Astrocyte (in vitro differentiated cells and primary cell): ENCODE measurements around the gene RALGPS1. TPM values are rescaled to one million over a fixed set of nuclear protein-coding genes. Genes with fewer than 3 reads are reported as not detected.
A peak's percentile ranks its signal among the peaks of the same experiment; 100 is the strongest.

Experiments used
- DNase-seq: peaks from one replicate; pipeline ENCODE4 v3.0.0-alpha.2; 2010; ENCODE audit warnings: low read depth
- FAIRE-seq: peaks from 2 replicates; lab custom pipeline; 2011; peaks lifted over from hg19 to GRCh38; lab: Jason Lieb, UNC
- H2AFZ ChIP-seq: 2 replicates; pipeline ENCODE4 v1.6.0; 2012; ENCODE audit warnings: low read depth, low read length, inconsistent platforms
- H3K27ac ChIP-seq: 2 replicates; pipeline ENCODE4 v1.5.1; 2011; ENCODE audit warnings: low read depth, low read length, inconsistent platforms
- H3K27me3 ChIP-seq: 2 replicates; pipeline ENCODE4 v1.6.0; 2011; ENCODE audit warnings: low read length, inconsistent platforms; ENCODE audit not compliant: insufficient read depth
- H3K36me3 ChIP-seq: 2 replicates; pipeline ENCODE4 v1.5.1; 2011; ENCODE audit warnings: low read length, inconsistent platforms; ENCODE audit not compliant: insufficient read depth
- H3K4me1 ChIP-seq: 2 replicates; pipeline ENCODE4 v1.5.1; 2011; ENCODE audit warnings: low read length, inconsistent platforms; ENCODE audit not compliant: insufficient read depth
- H3K4me2 ChIP-seq: 2 replicates; pipeline ENCODE4 v1.6.0; 2012; ENCODE audit warnings: low read length, inconsistent platforms
- H3K4me3 ChIP-seq: 2 replicates; pipeline ENCODE4 v1.5.1; 2011; ENCODE audit warnings: low read depth, mild to moderate bottlenecking, low read length, inconsistent platforms; ENCODE audit not compliant: insufficient read depth
- H3K79me2 ChIP-seq: 2 replicates; pipeline ENCODE4 v1.6.0; 2012; ENCODE audit warnings: mild to moderate bottlenecking, low read length, inconsistent platforms; ENCODE audit not compliant: insufficient read depth
- H3K9ac ChIP-seq: 2 replicates; pipeline ENCODE4 v1.6.0; 2012; ENCODE audit warnings: mild to moderate bottlenecking, low read length, inconsistent platforms
- H3K9me3 ChIP-seq: 2 replicates; pipeline ENCODE4 v1.5.1; 2012; ENCODE audit warnings: low read depth, mild to moderate bottlenecking, low read length, inconsistent platforms; ENCODE audit not compliant: insufficient read depth
- H4K20me1 ChIP-seq: 2 replicates; pipeline ENCODE4 v1.6.0; 2012; ENCODE audit warnings: low read length, inconsistent platforms; ENCODE audit not compliant: insufficient read depth
- H3K27ac Mint-ChIP-seq: one replicate; pipeline ENCODE4 v1.8.0; 2021; ENCODE audit warnings: mild to moderate bottlenecking, mixed read lengths; ENCODE audit not compliant: unreplicated experiment
- H3K27me3 Mint-ChIP-seq: one replicate; pipeline ENCODE4 v1.8.0; 2021; ENCODE audit warnings: low read depth, mixed read lengths; ENCODE audit not compliant: unreplicated experiment
- H3K36me3 Mint-ChIP-seq: one replicate; pipeline ENCODE4 v1.8.0; 2021; ENCODE audit warnings: low read depth, mixed read lengths; ENCODE audit not compliant: unreplicated experiment
- H3K4me1 Mint-ChIP-seq: one replicate; pipeline ENCODE4 v1.8.0; 2021; ENCODE audit warnings: low read depth, mixed read lengths; ENCODE audit not compliant: unreplicated experiment
- H3K4me3 Mint-ChIP-seq: one replicate; pipeline ENCODE4 v1.8.0; 2021; ENCODE audit warnings: mild to moderate bottlenecking, moderate library complexity, mixed read lengths; ENCODE audit not compliant: unreplicated experiment
- H3K9me3 Mint-ChIP-seq: one replicate; pipeline ENCODE4 v1.8.0; 2021; ENCODE audit warnings: mild to moderate bottlenecking, mixed read lengths; ENCODE audit not compliant: unreplicated experiment
- CTCF ChIP-seq: IDR thresholded peaks from 2 replicates; pipeline ENCODE4 v1.5.1; 2011; ENCODE audit warnings: low read depth, mild to moderate bottlenecking, inconsistent platforms, low read length, moderate library complexity; ENCODE audit not compliant: insufficient read depth
- EZH2 ChIP-seq: IDR thresholded peaks from 2 replicates; pipeline ENCODE4 v1.6.1; 2012; ENCODE audit warnings: mild to moderate bottlenecking, low read length, inconsistent platforms; ENCODE audit not compliant: insufficient read depth
- total RNA-seq: library from RNA; stranded (reverse); gene quantifications from 2 replicates; pipeline ENCODE4 v1.2.1, GENCODE V29; 2021

RALGPS1 gene
- total RNA-seq, 1 donor from 2014 or later, result 2.8 TPM

- Histone ChIP-seq H3K4me1 (peaks cover 25% of the 10 kb centered on the region), H3K79me2 (no peaks in the 10 kb centered on the region), H3K4me2 (no peak overlapping the region), H3K27ac (no peak overlapping the region), H3K4me3 (no peak overlapping the region), H4K20me1 (no peaks in the 10 kb centered on the region), H3K9me3 (no peaks in the 10 kb centered on the region), H3K36me3 (no peaks in the 10 kb centered on the region), H3K9ac (no peak overlapping the region), H3K27me3 (peaks cover 5% of the 10 kb centered on the region), H2AFZ (no peak overlapping the region)
- peaks cover 16% of the 10 kb centered on the region for H3K4me1 Mint-ChIP-seq
- no peak for TF ChIP-seq EZH2
- no peak for TF ChIP-seq CTCF
- no peak overlapping the region for H3K27ac Mint-ChIP-seq
- peaks cover 5% of the 10 kb centered on the region for H3K9me3 Mint-ChIP-seq
- H3K27me3 Mint-ChIP-seq, result peaks cover 12% of the 10 kb centered on the region
- FAIRE-seq, result no peak
- H3K36me3 Mint-ChIP-seq, result peaks cover 2% of the 10 kb centered on the region
- peak overlapping the region; percentile 8 for H3K4me3 Mint-ChIP-seq
- no peak for DNase-seq
These were observed 269.4 kb downstream of the RALGPS1 start for GRCh38 chr9:127183814-127184582.

GRCh38 chr9:127184641-127185040, 270.1 kb downstream of the RALGPS1 start:
- Histone ChIP-seq H3K27me3 (peaks cover 3% of the 10 kb centered on the region), H3K79me2 (no peaks in the 10 kb centered on the region), H3K27ac (no peak overlapping the region), H3K9me3 (no peaks in the 10 kb centered on the region), H3K9ac (no peak overlapping the region), H2AFZ (no peak overlapping the region), H3K4me3 (no peak overlapping the region), H3K4me2 (no peak overlapping the region), H4K20me1 (no peaks in the 10 kb centered on the region), H3K36me3 (no peaks in the 10 kb centered on the region), H3K4me1 (peaks cover 25% of the 10 kb centered on the region)
- Mint-ChIP-seq H3K36me3 (peaks cover 2% of the 10 kb centered on the region), H3K27me3 (peaks cover 12% of the 10 kb centered on the region), H3K9me3 (peaks cover 5% of the 10 kb centered on the region), H3K27ac (no peak overlapping the region), H3K4me1 (peaks cover 14% of the 10 kb centered on the region), H3K4me3 (no peak overlapping the region)
- TF ChIP-seq EZH2 (no peak), CTCF (no peak)
- FAIRE-seq (no peak), DNase-seq (no peak)

GRCh38 chr9:127185181-127185580, 270.6 kb downstream of the RALGPS1 start:
- no peak overlapping the region for H3K27ac ChIP-seq
- no peak overlapping the region for H3K4me2 ChIP-seq
- TF ChIP-seq EZH2 (no peak), CTCF (no peak)
- H3K4me1 Mint-ChIP-seq, result peaks cover 14% of the 10 kb centered on the region
- no peak overlapping the region for H3K4me3 ChIP-seq
- no peak overlapping the region for H3K27ac Mint-ChIP-seq
- no peaks in the 10 kb centered on the region for H3K79me2 ChIP-seq
- peaks cover 3% of the 10 kb centered on the region for H3K27me3 ChIP-seq
- H3K36me3 Mint-ChIP-seq, result peaks cover 2% of the 10 kb centered on the region
- DNase-seq, result no peak
- H3K4me3 Mint-ChIP-seq, result no peak overlapping the region
- no peak overlapping the region for H3K9ac ChIP-seq
- peaks cover 5% of the 10 kb centered on the region for H3K9me3 Mint-ChIP-seq
- H3K36me3 ChIP-seq, result no peaks in the 10 kb centered on the region
- H4K20me1 ChIP-seq, result no peaks in the 10 kb centered on the region
- H3K27me3 Mint-ChIP-seq, result peaks cover 12% of the 10 kb centered on the region
- FAIRE-seq, result no peak
- peaks cover 25% of the 10 kb centered on the region for H3K4me1 ChIP-seq
- no peak overlapping the region for H2AFZ ChIP-seq
- no peaks in the 10 kb centered on the region for H3K9me3 ChIP-seq
